GM20000 (cell line): Measurements from ENCODE around the gene STOM.

Experiments used
- DNase-seq: peaks from one replicate; pipeline ENCODE4 v3.0.0; 2012; ENCODE audit warnings: low spot score
- CTCF ChIP-seq: IDR thresholded peaks from 2 replicates; pipeline ENCODE4 v1.5.1; 2012; ENCODE audit warnings: mild to moderate bottlenecking, control low read depth; ENCODE audit errors: extremely low read depth, missing control alignments

The STOM gene

GRCh38 chr9:121364077-121364476, 6.0 kb downstream of the STOM start:
- no peak for TF ChIP-seq CTCF

GRCh38 chr9:121363622-121363961, 6.5 kb downstream of the STOM start:
- TF ChIP-seq CTCF = no peak
- DNase-seq = no peak

More at GRCh38 chr9:121364077-121364476, 6.0 kb downstream of the STOM start:
- no peak for DNase-seq

GRCh38 chr9:121362813-121363621, 7.0 kb downstream of the STOM start:
- DNase-seq = no peak
- no peak for TF ChIP-seq CTCF

GRCh38 chr9:121360601-121361374, 9.3 kb downstream of the STOM start:
- DNase-seq = no peak
- TF ChIP-seq CTCF = no peak

- no peak for DNase-seq
- TF ChIP-seq CTCF = no peak
These were observed 10.4 kb downstream of the STOM start for GRCh38 chr9:121359351-121360294.

GRCh38 chr9:121358751-121359150, 11.3 kb downstream of the STOM start:
- DNase-seq = no peak

More at GRCh38 chr9:121358751-121359150, 11.3 kb downstream of the STOM start:
- no peak for TF ChIP-seq CTCF
